GM19372 (cell line): ENCODE results near the gene SHCBP1L.
"Not testable (repeated sequence)": the region's sequence is repeated elsewhere in the genome, so short reads cannot be mapped to it uniquely, and the experiment has no call there.

Source experiments
- ATAC-seq: cut with Tn5 transposase; IDR thresholded peaks from one replicate; pipeline ENCODE4 v1.9.1; 2021; ENCODE audit warnings: mild to moderate bottlenecking, low read depth, moderate library complexity; ENCODE audit not compliant: unreplicated experiment

Gene SHCBP1L

GRCh38 chr1:182968151-182968741 is 15.3 kb upstream of the SHCBP1L start:
- no peak for ATAC-seq

- ATAC-seq, result no peak
Observed at GRCh38 chr1:182965861-182966260, 12.9 kb upstream of the SHCBP1L start.

GRCh38 chr1:182965096-182965495 is 12.1 kb upstream of the SHCBP1L start:
- no peak for ATAC-seq

GRCh38 chr1:182962554-182963115 is 9.7 kb upstream of the SHCBP1L start:
- peak; percentile 81 for ATAC-seq

GRCh38 chr1:182960046-182960445 is 7.1 kb upstream of the SHCBP1L start:
- no peak for ATAC-seq

GRCh38 chr1:182957902-182958395 is 5.0 kb upstream of the SHCBP1L start:
- no peak for ATAC-seq

- no peak for ATAC-seq
Observed at GRCh38 chr1:182956708-182957365, 3.9 kb upstream of the SHCBP1L start.

GRCh38 chr1:182955596-182956588 is 2.9 kb upstream of the SHCBP1L start:
- no peak for ATAC-seq

GRCh38 chr1:182953826-182954225 is 860 bp upstream of the SHCBP1L start:
- no peak for ATAC-seq

- not testable (repeated sequence) for ATAC-seq
Observed at GRCh38 chr1:182943336-182943735, 9.6 kb downstream of the SHCBP1L start.

- not testable (repeated sequence) for ATAC-seq
Observed at GRCh38 chr1:182942145-182942544, 10.8 kb downstream of the SHCBP1L start.

- no peak for ATAC-seq
Observed at GRCh38 chr1:182939413-182939812, 13.6 kb downstream of the SHCBP1L start.

GRCh38 chr1:182935716-182936115 is 17.2 kb downstream of the SHCBP1L start:
- ATAC-seq, result no peak

GRCh38 chr1:182930985-182931384 is 22.0 kb downstream of the SHCBP1L start:
- no peak for ATAC-seq

- no peak for ATAC-seq
Observed at GRCh38 chr1:182927693-182928433, 25.1 kb downstream of the SHCBP1L start.

GRCh38 chr1:182925661-182926060 is 27.3 kb downstream of the SHCBP1L start:
- no peak for ATAC-seq

- ATAC-seq, result no peak
Observed at GRCh38 chr1:182917378-182917777, 35.6 kb downstream of the SHCBP1L start.

- no peak for ATAC-seq
Observed at GRCh38 chr1:182913401-182913800, 39.6 kb downstream of the SHCBP1L start.

GRCh38 chr1:182910143-182910542 is 42.8 kb downstream of the SHCBP1L start:
- ATAC-seq, result no peak

GRCh38 chr1:182909578-182909977 is 43.4 kb downstream of the SHCBP1L start:
- ATAC-seq, result no peak
